Smooth muscle cell (in vitro differentiated cells): ENCODE data around the gene CD81. TPM values are rescaled to one million over a fixed set of nuclear protein-coding genes. Genes with fewer than 3 reads are reported as not detected.

Experiments
- DNase-seq: peaks from one replicate; lab custom pipeline; 2025; ENCODE audit not compliant: unreplicated experiment; lab: John Stamatoyannopoulos, UW
- H2AFZ ChIP-seq: fragments of 200-600 bp; sonication (generic); 2 replicates; pipeline ENCODE4 v1.6.0; 2016; ENCODE audit warnings: antibody characterized with exemption, low read depth, mild to moderate bottlenecking
- H3F3A ChIP-seq: fragments of 200-600 bp; sonication (generic); 2 replicates; pipeline ENCODE4 v1.6.0; 2017; ENCODE audit warnings: antibody characterized with exemption, low read depth
- H3K27ac ChIP-seq: fragments of 200-600 bp; sonication (generic); 2 replicates; pipeline ENCODE4 v1.5.1; 2016; ENCODE audit warnings: low read depth, mild to moderate bottlenecking
- H3K27me3 ChIP-seq: fragments of 200-600 bp; sonication (generic); 2 replicates; pipeline ENCODE4 v1.6.1; 2016; ENCODE audit warnings: low read depth, mild to moderate bottlenecking
- H3K36me3 ChIP-seq: fragments of 200-600 bp; sonication (generic); 2 replicates; pipeline ENCODE4 v1.5.1; 2016; ENCODE audit warnings: low read depth
- H3K4me1 ChIP-seq: fragments of 200-600 bp; sonication (generic); 2 replicates; pipeline ENCODE4 v1.5.1; 2016; ENCODE audit warnings: low read depth
- H3K4me2 ChIP-seq: fragments of 200-600 bp; sonication (generic); 2 replicates; pipeline ENCODE4 v1.6.0; 2016; ENCODE audit warnings: mild to moderate bottlenecking
- H3K4me3 ChIP-seq: fragments of 200-600 bp; sonication (generic); 2 replicates; pipeline ENCODE4 v1.5.1; 2016; ENCODE audit warnings: mild to moderate bottlenecking
- H3K79me2 ChIP-seq: fragments of 200-600 bp; sonication (generic); 2 replicates; pipeline ENCODE4 v1.6.0; 2016; ENCODE audit warnings: low read depth, mild to moderate bottlenecking
- H3K9ac ChIP-seq: fragments of 200-600 bp; sonication (generic); 2 replicates; pipeline ENCODE4 v1.6.0; 2016; ENCODE audit warnings: low read depth
- H3K9me3 ChIP-seq: fragments of 200-600 bp; sonication (generic); replicated peaks from 2 replicates; pipeline ENCODE4 v1.5.1; 2016; ENCODE audit warnings: low read depth
- H4K20me1 ChIP-seq: fragments of 200-600 bp; sonication (generic); 2 replicates; pipeline ENCODE4 v1.6.0; 2016; ENCODE audit warnings: low read depth
- WGBS: methylation state at CpG from one replicate; pipeline ENCODE4 v1.1.7; 2016; ENCODE audit warnings: low lambda C conversion rate; 5-methylcytosine and 5-hydroxymethylcytosine counted together
- polyA plus RNA-seq: library from polyadenylated mRNA; unstranded; fragments of >200 nt; fragmentation: Nextera tagmentation; extraction: Ambion mirVana; gene quantifications from 2 replicates; pipeline ENCODE4 v1.2.1, GENCODE V29; 2016
- total RNA-seq: library from RNA; depleted of rRNA; stranded (reverse); fragments of >200 nt; gene quantifications from 2 replicates; pipeline ENCODE4 v1.2.3, GENCODE V29; 2014
- TF ChIP-seq, protein P1 (sequence below): fragments of 200-600 bp; sonication (generic); IDR thresholded peaks from 2 replicates; pipeline ENCODE4 v1.5.1; 2017; ENCODE audit warnings: borderline replicate concordance, mild to moderate bottlenecking, antibody characterized with exemption; ENCODE audit not compliant: insufficient read depth, poor library complexity, severe bottlenecking

CD81 gene
- total and polyA plus RNA-seq, 2 experiments from 2014 or later = 191 to 519 TPM

GRCh38 chr11:2423157-2424025, 46.3 kb downstream of the CD81 start:
- Histone ChIP-seq H4K20me1 (no peaks in the 10 kb centered on the region), H3F3A (no peaks in the 10 kb centered on the region), H3K27ac (no peak overlapping the region), H3K9ac (no peak overlapping the region), H3K27me3 (no peaks in the 10 kb centered on the region), H3K4me3 (no peak overlapping the region), H3K79me2 (no peaks in the 10 kb centered on the region), H3K36me3 (no peaks in the 10 kb centered on the region), H3K9me3 (no peaks in the 10 kb centered on the region), H3K4me2 (no peak overlapping the region), H2AFZ (no peak overlapping the region), H3K4me1 (no peaks in the 10 kb centered on the region)
- TF ChIP-seq, protein P1, sequence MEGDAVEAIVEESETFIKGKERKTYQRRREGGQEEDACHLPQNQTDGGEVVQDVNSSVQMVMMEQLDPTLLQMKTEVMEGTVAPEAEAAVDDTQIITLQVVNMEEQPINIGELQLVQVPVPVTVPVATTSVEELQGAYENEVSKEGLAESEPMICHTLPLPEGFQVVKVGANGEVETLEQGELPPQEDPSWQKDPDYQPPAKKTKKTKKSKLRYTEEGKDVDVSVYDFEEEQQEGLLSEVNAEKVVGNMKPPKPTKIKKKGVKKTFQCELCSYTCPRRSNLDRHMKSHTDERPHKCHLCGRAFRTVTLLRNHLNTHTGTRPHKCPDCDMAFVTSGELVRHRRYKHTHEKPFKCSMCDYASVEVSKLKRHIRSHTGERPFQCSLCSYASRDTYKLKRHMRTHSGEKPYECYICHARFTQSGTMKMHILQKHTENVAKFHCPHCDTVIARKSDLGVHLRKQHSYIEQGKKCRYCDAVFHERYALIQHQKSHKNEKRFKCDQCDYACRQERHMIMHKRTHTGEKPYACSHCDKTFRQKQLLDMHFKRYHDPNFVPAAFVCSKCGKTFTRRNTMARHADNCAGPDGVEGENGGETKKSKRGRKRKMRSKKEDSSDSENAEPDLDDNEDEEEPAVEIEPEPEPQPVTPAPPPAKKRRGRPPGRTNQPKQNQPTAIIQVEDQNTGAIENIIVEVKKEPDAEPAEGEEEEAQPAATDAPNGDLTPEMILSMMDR = no peak
- WGBS = 93% methylated on average over 26 of the region's 26 CpGs
- DNase-seq = no peak

DNA sequence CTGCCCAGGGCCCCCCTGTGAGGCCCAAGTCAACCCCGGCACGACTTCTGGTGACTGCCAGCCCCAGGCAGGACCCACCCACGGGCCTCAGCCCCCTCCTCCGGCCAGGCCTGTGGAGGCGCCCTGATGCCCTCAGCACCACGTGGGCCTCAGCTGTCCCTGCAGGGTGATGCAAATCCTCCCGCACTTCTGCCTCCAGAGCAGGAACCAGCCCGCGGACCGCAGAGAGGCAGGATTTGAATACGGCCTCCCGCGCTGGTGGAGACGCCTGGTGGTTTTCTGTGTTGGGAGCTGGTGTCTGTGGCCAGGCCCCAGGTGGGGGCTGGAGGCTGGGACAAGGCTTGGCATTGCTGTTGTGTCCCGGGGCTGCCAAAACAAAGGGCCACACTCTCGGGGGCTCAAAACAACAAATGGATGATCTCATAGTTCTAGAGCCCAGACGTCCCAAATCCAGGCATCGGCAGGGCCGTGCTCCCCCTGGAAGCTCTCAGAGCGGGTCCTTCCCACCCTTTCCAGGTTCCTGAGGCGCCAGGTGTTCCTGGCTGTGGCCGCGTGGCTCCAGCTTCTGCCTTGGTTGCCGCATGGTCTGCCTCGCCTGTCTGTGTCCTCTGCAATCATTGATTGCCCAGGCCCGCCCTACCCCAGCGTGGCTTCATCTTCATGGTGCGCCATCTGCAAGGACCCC, 47.8 kb downstream of the CD81 start:
- no peaks in the 10 kb centered on the region for H3F3A ChIP-seq
- H3K27me3 ChIP-seq = no peaks in the 10 kb centered on the region
- TF ChIP-seq, protein P1 = no peak
- no peaks in the 10 kb centered on the region for H3K4me1 ChIP-seq
- no peaks in the 10 kb centered on the region for H4K20me1 ChIP-seq
- no peaks in the 10 kb centered on the region for H3K9me3 ChIP-seq
- no peaks in the 10 kb centered on the region for H3K36me3 ChIP-seq
- DNase-seq = no peak
- H3K9ac ChIP-seq = no peak overlapping the region
- WGBS = 93% methylated on average over 28 of the region's 28 CpGs
- no peak overlapping the region for H2AFZ ChIP-seq
- H3K4me3 ChIP-seq = no peak overlapping the region
- no peak overlapping the region for H3K27ac ChIP-seq
- H3K79me2 ChIP-seq = no peaks in the 10 kb centered on the region
- no peak overlapping the region for H3K4me2 ChIP-seq

DNA sequence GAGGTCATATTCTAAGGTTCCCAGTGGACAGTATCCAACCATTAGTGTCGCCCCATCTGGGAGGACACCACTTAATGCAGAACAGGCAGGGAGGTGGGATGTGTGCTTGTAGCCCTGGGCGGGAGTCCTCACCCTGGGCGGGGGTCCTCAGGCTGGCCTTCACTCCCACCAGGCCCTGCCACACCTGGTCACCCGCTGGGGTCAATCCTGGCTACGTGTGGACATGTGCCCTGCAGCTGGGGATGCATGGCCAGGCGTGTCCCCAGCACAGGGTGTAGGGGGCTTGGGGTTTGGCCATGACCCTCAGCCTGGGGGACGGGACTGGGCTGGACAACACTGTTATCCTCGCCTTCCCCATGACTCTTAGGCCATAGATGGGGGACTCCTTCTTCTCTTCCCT, 48.4 kb downstream of the CD81 start:
- Histone ChIP-seq H3K27me3 (no peaks in the 10 kb centered on the region), H3K27ac (no peak overlapping the region), H3K9me3 (no peaks in the 10 kb centered on the region), H2AFZ (no peak overlapping the region), H3K79me2 (no peaks in the 10 kb centered on the region), H3K4me1 (no peaks in the 10 kb centered on the region), H3K4me3 (no peak overlapping the region), H3K4me2 (no peak overlapping the region), H4K20me1 (no peaks in the 10 kb centered on the region), H3K9ac (no peak overlapping the region), H3F3A (no peaks in the 10 kb centered on the region), H3K36me3 (no peaks in the 10 kb centered on the region)
- TF ChIP-seq, protein P1 = no peak
- 91% methylated on average over 8 of the region's 8 CpGs for WGBS
- no peak for DNase-seq
